Measurements from ENCODE around the gene TANC1.

TANC1 gene

GRCh38 chr2:159225025-159226016 is 256.9 kb downstream of the TANC1 start:
- DNase-seq (ENCODE audit: low read depth): no peak

- no peak for DNase-seq (ENCODE audit: low read depth)
These were observed 257.6 kb downstream of the TANC1 start for GRCh38 chr2:159226059-159226461.

- DNase-seq (ENCODE audit: low read depth): no peak
These were observed 258.4 kb downstream of the TANC1 start for GRCh38 chr2:159226608-159227385.

GRCh38 chr2:159227467-159227866 is 259.0 kb downstream of the TANC1 start:
- no peak for DNase-seq (ENCODE audit: low read depth)

- no peak for DNase-seq (ENCODE audit: low read depth)
These were observed 259.7 kb downstream of the TANC1 start for GRCh38 chr2:159228081-159228581.

GRCh38 chr2:159229476-159230144 is 261.2 kb downstream of the TANC1 start:
- DNase-seq (ENCODE audit: low read depth): no peak

- DNase-seq (ENCODE audit: low read depth): no peak
These were observed 261.9 kb downstream of the TANC1 start for GRCh38 chr2:159230145-159230877.

GRCh38 chr2:159232456-159233170 is 264.2 kb downstream of the TANC1 start:
- DNase-seq (ENCODE audit: low read depth): no peak

GRCh38 chr2:159234868-159235267 is 266.4 kb downstream of the TANC1 start:
- no peak for DNase-seq (ENCODE audit: low read depth)

GRCh38 chr2:159243529-159243928 is 275.1 kb downstream of the TANC1 start:
- DNase-seq (ENCODE audit: low read depth): no peak

GRCh38 chr2:159246325-159246988 is 278.0 kb downstream of the TANC1 start:
- DNase-seq (ENCODE audit: low read depth): no peak

- no peak for DNase-seq (ENCODE audit: low read depth)
These were observed 281.7 kb downstream of the TANC1 start for GRCh38 chr2:159249990-159250715.

- no peak for DNase-seq (ENCODE audit: low read depth)
These were observed 283.1 kb downstream of the TANC1 start for GRCh38 chr2:159251296-159252173.

- no peak for DNase-seq (ENCODE audit: low read depth)
These were observed 284.5 kb downstream of the TANC1 start for GRCh38 chr2:159252905-159253304.

GRCh38 chr2:159256159-159256558 is 287.7 kb downstream of the TANC1 start:
- DNase-seq (ENCODE audit: low read depth): no peak

- DNase-seq (ENCODE audit: low read depth): no peak
These were observed 293.8 kb downstream of the TANC1 start for GRCh38 chr2:159262226-159262625.

GRCh38 chr2:159262904-159263303 is 294.5 kb downstream of the TANC1 start:
- DNase-seq (ENCODE audit: low read depth): no peak

- DNase-seq (ENCODE audit: low read depth): no peak
These were observed 296.7 kb downstream of the TANC1 start for GRCh38 chr2:159265171-159265576.

GRCh38 chr2:159266554-159266953 is 298.1 kb downstream of the TANC1 start:
- no peak for DNase-seq (ENCODE audit: low read depth)

Measured in stimulated activated CD8-positive, alpha-beta memory T cell treated with anti-CD3 and anti-CD28 coated beads, Interleukin-4, amount 100 ng/mL, for 24 hours (primary cell).